ENCODE measurements around the gene HSD11B2. TPM values are rescaled to one million over a fixed set of nuclear protein-coding genes. Genes with fewer than 3 reads are reported as not detected.

HSD11B2 gene
- total RNA-seq, 1 experiment from 2014 or later: 33.5 TPM

GRCh38 chr16:67460168-67460567, 29.2 kb downstream of the HSD11B2 start:
- peak overlapping the region in 1 of 3 experiments; percentile 71; a peak in 2 of 7 replicates for H3K27ac Mint-ChIP-seq
- Histone ChIP-seq H2BK120ac (ENCODE audit: low read depth, low read length, poor library complexity, severe bottlenecking) (no peak overlapping the region), H3K79me2 (ENCODE audit: insufficient read depth, low read length) (no peaks in the 10 kb centered on the region)

More at GRCh38 chr16:67460168-67460567, 29.2 kb downstream of the HSD11B2 start:
- H4K5ac ChIP-seq (ENCODE audit: insufficient read length, low read depth, low read length): no peak overlapping the region
- whole genome bisulfite sequencing (ENCODE audit: extremely low coverage, insufficient read length, low lambda C conversion rate): no CpG with 5 or more reads among the region's 5 CpGs
- no peak overlapping the region for H3K4ac ChIP-seq (ENCODE audit: low read depth, low read length)
- DNase-seq: no peak
- Mint-ChIP-seq H3K4me1 (peaks cover 0 to 3% of the 10 kb centered on the region in 2 experiments; a peak in 1 of 4 replicates), H3K36me3 (ENCODE audit: insufficient read depth in 1 of 3, low read depth in 3 of 3) (no peaks in the 10 kb centered on the region), H3K4me3 (no peak overlapping the region; a peak in 1 of 5 replicates), H3K27me3 (ENCODE audit: low read depth) (no peaks in the 10 kb centered on the region), H3K9me3 (no peaks in the 10 kb centered on the region)
- no peak overlapping the region for H2AK5ac ChIP-seq (ENCODE audit: insufficient read length, low read length)
- H2BK5ac ChIP-seq (ENCODE audit: insufficient read length, low read length): no peak overlapping the region
- H3K4me2 ChIP-seq (ENCODE audit: insufficient read depth, insufficient read length, low read length): no peak overlapping the region
- H3K79me1 ChIP-seq (ENCODE audit: insufficient read depth, low read depth, low read length, poor library complexity, severe bottlenecking): no peaks in the 10 kb centered on the region
- H4K91ac ChIP-seq (ENCODE audit: insufficient read length, low read depth, low read length): no peak overlapping the region
- H2BK15ac ChIP-seq (ENCODE audit: low read depth, low read length): no peak overlapping the region
- H2BK20ac ChIP-seq (ENCODE audit: low read depth, low read length, poor library complexity, severe bottlenecking): no peak overlapping the region
- no peak overlapping the region for H3K27ac ChIP-seq (ENCODE audit: insufficient read length, low read depth, low read length)
- no peaks in the 10 kb centered on the region for H3K23me2 ChIP-seq (ENCODE audit: insufficient read length, low read depth, low read length, poor library complexity, severe bottlenecking)
- no peaks in the 10 kb centered on the region for H3K9me3 ChIP-seq (ENCODE audit: control insufficient read depth, low read depth, low read length)
- no peak for TF ChIP-seq CTCF (conservative IDR thresholded peaks at IDR 0.05)
- H2AFZ ChIP-seq (ENCODE audit: low read length): no peak overlapping the region
- no peaks in the 10 kb centered on the region for H3K4me1 ChIP-seq (ENCODE audit: insufficient read depth, low read length)
- no peak overlapping the region for H3K23ac ChIP-seq (ENCODE audit: insufficient read length, low read depth, low read length)
- no peak overlapping the region; the same call in 1 of the 2 replicates for H3K14ac ChIP-seq (ENCODE audit: insufficient read depth, low read length)
- H3K56ac ChIP-seq (ENCODE audit: insufficient read length, low read depth, low read length): no peak overlapping the region
- H3T11ph ChIP-seq (ENCODE audit: low read length): no peak overlapping the region
- no peaks in the 10 kb centered on the region for H3K27me3 ChIP-seq (ENCODE audit: insufficient read depth, low read length)
- H3K9ac ChIP-seq (ENCODE audit: extremely low read depth, insufficient read length, low read length): no peak overlapping the region
- H4K20me1 ChIP-seq (ENCODE audit: control insufficient read depth, insufficient read depth, insufficient read length): no peaks in the 10 kb centered on the region
- H4K8ac ChIP-seq (replicated peaks; ENCODE audit: insufficient read length, low read depth, low read length): no peak overlapping the region
- no peak overlapping the region for H2BK12ac ChIP-seq (ENCODE audit: insufficient read length, low read depth, low read length)
- no peak overlapping the region for H3K18ac ChIP-seq (ENCODE audit: insufficient read length, low read depth, low read length)

All from H9 (cell line).